OCI-LY1 (cell line): ENCODE data around the gene PJA2.

Experiments
- H2AFZ ChIP-seq: fragments of 200-600 bp; sonication (generic), shearing (Covaris generic); 2 replicates; pipeline ENCODE4 v1.6.0; 2014; ENCODE audit warnings: antibody characterized with exemption, mild to moderate bottlenecking, low read length
- H3F3A ChIP-seq: fragments of 200-600 bp; sonication (generic), shearing (Covaris generic); 2 replicates; pipeline ENCODE4 v1.6.0; 2014; ENCODE audit warnings: mild to moderate bottlenecking, antibody characterized with exemption, low read length, moderate library complexity; ENCODE audit not compliant: insufficient read depth
- H3K27ac ChIP-seq: fragments of 200-600 bp; sonication (generic); 2 replicates; pipeline ENCODE4 v1.5.1; 2014; ENCODE audit warnings: low read length, mixed run types, mild to moderate bottlenecking, low read depth; ENCODE audit not compliant: poor library complexity, severe bottlenecking
- H3K27me3 ChIP-seq: fragments of 200-600 bp; sonication (generic); 2 replicates; pipeline ENCODE4 v1.6.0; 2014; ENCODE audit warnings: antibody characterized with exemption, mild to moderate bottlenecking, low read length, moderate library complexity; ENCODE audit not compliant: insufficient read depth
- H3K36me3 ChIP-seq: fragments of 200-600 bp; sonication (generic); 2 replicates; pipeline ENCODE4 v1.6.1; 2014; ENCODE audit warnings: mild to moderate bottlenecking, antibody characterized with exemption, low read length, moderate library complexity, mixed read lengths; ENCODE audit not compliant: insufficient read depth
- H3K4me1 ChIP-seq: fragments of 200-600 bp; sonication (generic); 2 replicates; pipeline ENCODE4 v1.5.1; 2014; ENCODE audit warnings: mild to moderate bottlenecking, low read length, moderate library complexity; ENCODE audit not compliant: insufficient read depth, severe bottlenecking
- H3K4me2 ChIP-seq: fragments of 200-600 bp; sonication (generic), shearing (Covaris generic); 2 replicates; pipeline ENCODE4 v1.6.1; 2014; ENCODE audit warnings: low read length
- H3K4me3 ChIP-seq: fragments of 200-600 bp; sonication (generic); 2 replicates; pipeline ENCODE4 v1.5.1; 2014; ENCODE audit warnings: low read length, low read depth, mild to moderate bottlenecking, mixed read lengths; ENCODE audit not compliant: poor library complexity, severe bottlenecking
- H3K79me2 ChIP-seq: fragments of 200-600 bp; shearing (Covaris generic); 2 replicates; pipeline ENCODE4 v1.6.1; 2016; ENCODE audit warnings: mixed run types, low read length, mixed read lengths; ENCODE audit not compliant: insufficient read depth
- H3K9ac ChIP-seq: fragments of 200-600 bp; sonication (generic), shearing (Covaris generic); 2 replicates; pipeline ENCODE4 v1.6.1; 2014; ENCODE audit warnings: mild to moderate bottlenecking, low read length, mixed read lengths
- H3K9me2 ChIP-seq: fragments of 200-600 bp; sonication (generic), shearing (Covaris generic); 2 replicates; pipeline ENCODE4 v1.6.1; 2014; ENCODE audit warnings: low read depth, mild to moderate bottlenecking, low read length, mixed read lengths
- H3K9me3 ChIP-seq: fragments of 200-600 bp; shearing (Covaris generic); 2 replicates; pipeline ENCODE4 v1.6.1; 2014; ENCODE audit warnings: low read length, mixed read lengths
- H4K20me1 ChIP-seq: fragments of 200-600 bp; sonication (generic), shearing (Covaris generic); 2 replicates; pipeline ENCODE4 v1.6.0; 2016; ENCODE audit warnings: mild to moderate bottlenecking, low read length; ENCODE audit not compliant: insufficient read depth
- CTCF ChIP-seq: fragments of 200-600 bp; sonication (generic), shearing (Covaris generic); IDR thresholded peaks from 2 replicates; pipeline ENCODE4 v1.5.1; 2017; ENCODE audit warnings: mild to moderate bottlenecking, antibody characterized with exemption, low read length, moderate library complexity, mixed read lengths
- EZH2 ChIP-seq: fragments of 200-600 bp; sonication (generic), shearing (Covaris generic); IDR thresholded peaks from 2 replicates; pipeline ENCODE4 v1.8.0; 2017; ENCODE audit warnings: borderline replicate concordance, mixed run types, mild to moderate bottlenecking, antibody characterized with exemption, low read length, moderate library complexity, mixed read lengths

Gene PJA2

GRCh38 chr5:109349388-109349787 is 60.4 kb downstream of the PJA2 start:
- no peaks in the 10 kb centered on the region for H3K27me3 ChIP-seq
- no peak overlapping the region for H2AFZ ChIP-seq
- H3K79me2 ChIP-seq = no peaks in the 10 kb centered on the region
- H3K4me1 ChIP-seq = no peaks in the 10 kb centered on the region
- no peaks in the 10 kb centered on the region for H3F3A ChIP-seq
- no peak overlapping the region for H3K9ac ChIP-seq
- H4K20me1 ChIP-seq = no peaks in the 10 kb centered on the region
- H3K9me2 ChIP-seq = no peaks in the 10 kb centered on the region
- no peak overlapping the region for H3K27ac ChIP-seq
- no peak overlapping the region for H3K4me3 ChIP-seq
- H3K9me3 ChIP-seq = no peaks in the 10 kb centered on the region
- TF ChIP-seq CTCF (no peak), EZH2 (no peak)
- H3K36me3 ChIP-seq = peaks cover 49% of the 10 kb centered on the region
- no peak overlapping the region for H3K4me2 ChIP-seq

- Histone ChIP-seq H3K4me1 (no peaks in the 10 kb centered on the region), H4K20me1 (no peaks in the 10 kb centered on the region), H3K9ac (no peak overlapping the region), H3F3A (no peaks in the 10 kb centered on the region), H3K36me3 (peaks cover 59% of the 10 kb centered on the region), H3K27me3 (no peaks in the 10 kb centered on the region), H3K9me2 (no peaks in the 10 kb centered on the region), H3K4me3 (no peak overlapping the region), H3K4me2 (no peak overlapping the region), H3K79me2 (no peaks in the 10 kb centered on the region), H3K27ac (no peak overlapping the region), H3K9me3 (no peaks in the 10 kb centered on the region), H2AFZ (no peak overlapping the region)
- no peak for TF ChIP-seq CTCF
- no peak for TF ChIP-seq EZH2
Measured at GRCh38 chr5:109347252-109347888, 62.4 kb downstream of the PJA2 start.

GRCh38 chr5:109345699-109346098 is 64.1 kb downstream of the PJA2 start:
- H3K9ac ChIP-seq = no peak overlapping the region
- no peaks in the 10 kb centered on the region for H3K27me3 ChIP-seq
- TF ChIP-seq CTCF = no peak
- no peak for TF ChIP-seq EZH2
- H2AFZ ChIP-seq = no peak overlapping the region
- peaks cover 51% of the 10 kb centered on the region for H3K36me3 ChIP-seq
- H3K4me2 ChIP-seq = no peak overlapping the region
- H3K9me3 ChIP-seq = no peaks in the 10 kb centered on the region
- H3F3A ChIP-seq = no peaks in the 10 kb centered on the region
- H3K9me2 ChIP-seq = no peaks in the 10 kb centered on the region
- no peaks in the 10 kb centered on the region for H4K20me1 ChIP-seq
- no peak overlapping the region for H3K27ac ChIP-seq
- no peak overlapping the region for H3K4me3 ChIP-seq
- H3K79me2 ChIP-seq = no peaks in the 10 kb centered on the region
- H3K4me1 ChIP-seq = no peaks in the 10 kb centered on the region
